GM21447 (cell line): ENCODE data around the gene SKIC3.

Experiments
- ATAC-seq: cut with Tn5 transposase; IDR thresholded peaks from one replicate; pipeline ENCODE4 v1.9.1; 2021; ENCODE audit not compliant: unreplicated experiment

SKIC3 gene

DNA sequence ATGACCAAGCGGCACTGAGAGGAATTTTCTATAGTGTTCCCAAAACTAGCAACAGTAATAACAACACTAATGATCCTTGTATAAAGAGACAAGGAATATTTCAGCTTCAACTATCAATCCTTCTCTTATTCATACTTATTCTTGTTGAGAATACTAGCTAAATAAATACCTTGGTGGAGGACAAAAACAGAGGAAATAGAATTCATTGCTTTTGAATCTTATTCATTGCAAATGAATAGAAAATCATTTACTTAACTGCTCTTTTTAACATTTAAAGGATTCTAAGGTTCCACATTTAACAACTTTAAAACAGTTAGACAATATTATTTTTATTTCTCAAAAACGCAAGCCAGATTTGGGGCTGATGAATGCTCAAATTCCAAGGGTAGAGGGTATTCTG lies 22.4 kb downstream of the SKIC3 start:
- ATAC-seq: no peak

DNA sequence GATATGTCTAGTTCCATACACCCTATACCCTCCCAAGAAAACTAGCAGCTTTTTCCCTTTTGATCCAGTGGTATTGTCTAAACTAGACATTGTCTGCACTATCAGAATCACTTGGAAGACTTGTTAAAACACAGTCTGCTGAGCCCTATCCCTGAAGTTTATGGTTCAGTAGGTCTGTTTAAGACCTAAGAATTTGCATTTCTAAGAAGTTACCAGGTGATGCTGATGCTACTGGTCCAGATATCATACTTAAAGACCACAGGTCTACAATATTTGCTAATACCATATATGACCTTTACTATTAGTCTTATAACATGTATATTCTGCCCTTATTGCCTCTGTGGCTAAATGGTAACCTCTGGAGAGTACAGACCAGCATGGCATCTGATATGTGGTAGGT lies 23.3 kb downstream of the SKIC3 start:
- ATAC-seq: no peak

DNA sequence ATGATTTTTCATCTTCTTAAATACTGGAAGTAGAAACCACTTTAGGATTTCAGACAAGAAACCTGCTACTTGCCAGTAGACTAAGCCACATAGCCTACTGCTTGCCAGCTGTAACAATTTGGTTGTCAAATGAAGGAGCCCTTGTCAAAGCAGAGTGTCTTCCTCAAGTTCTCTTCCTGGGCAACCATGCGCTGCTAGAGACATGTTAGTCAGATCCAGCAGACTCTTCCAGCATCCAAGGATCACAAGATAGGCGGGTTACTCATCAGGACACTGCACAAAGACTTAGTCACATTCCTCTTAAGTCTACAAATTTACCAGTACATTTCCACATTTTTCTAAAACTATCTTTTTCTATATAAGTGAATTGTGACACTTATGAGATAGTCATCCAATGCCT lies 24.4 kb downstream of the SKIC3 start:
- ATAC-seq: no peak

DNA sequence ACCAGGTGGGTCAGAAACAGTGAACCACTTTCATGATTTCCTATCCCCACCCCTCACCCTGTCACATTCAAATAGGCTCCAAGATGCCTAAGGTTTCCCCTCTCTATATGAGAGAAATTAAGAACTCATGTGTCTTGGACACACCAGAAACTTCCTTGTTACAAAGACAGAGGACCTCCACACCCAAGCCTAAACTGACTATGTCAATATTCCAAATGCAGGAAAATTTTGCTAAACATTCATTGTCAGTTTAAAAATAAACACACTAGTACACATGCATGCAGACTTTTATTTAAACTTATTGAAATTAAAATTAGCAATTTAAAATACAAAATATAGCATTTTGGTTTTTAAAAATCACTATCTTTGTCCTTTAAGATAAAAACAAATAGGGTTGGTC lies 26.2 kb downstream of the SKIC3 start:
- no peak for ATAC-seq

DNA sequence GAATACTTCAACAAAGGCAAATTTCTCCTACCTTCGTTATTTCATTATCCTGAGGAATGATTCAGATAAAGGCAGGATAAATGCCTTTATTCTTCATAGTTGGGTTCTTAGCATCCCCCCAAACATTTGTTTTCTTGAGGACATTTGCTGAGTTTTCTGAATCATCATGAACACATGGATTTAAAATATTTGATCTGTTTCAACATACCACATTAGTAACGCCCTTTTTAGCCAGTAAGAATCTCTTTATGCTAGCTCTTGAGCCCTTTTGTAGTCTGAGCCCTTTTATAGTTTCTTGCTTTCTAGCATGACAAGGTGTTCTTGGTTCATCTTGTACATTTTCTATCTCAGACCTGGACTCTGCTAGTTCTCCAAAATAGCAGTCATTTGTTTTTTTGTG lies 27.9 kb downstream of the SKIC3 start:
- ATAC-seq: no peak

DNA sequence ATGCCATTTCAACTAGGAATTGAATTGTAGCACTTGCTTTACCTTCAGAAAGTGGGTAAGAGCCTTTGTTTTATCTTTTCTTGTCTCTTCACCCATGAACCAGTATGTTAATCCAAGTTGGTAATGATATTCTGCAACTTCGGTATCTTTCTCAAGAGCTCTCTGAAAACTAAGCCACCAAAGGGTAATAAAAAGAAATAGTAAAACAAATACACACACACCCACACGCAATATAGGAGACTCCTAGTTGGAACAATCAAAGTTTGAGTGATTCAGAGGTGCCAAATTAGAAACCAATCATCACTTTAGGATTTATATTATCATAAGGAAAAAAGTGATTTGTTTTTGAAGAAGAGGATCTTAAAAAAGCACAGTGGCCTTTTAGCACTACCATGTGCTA lies 30.4 kb downstream of the SKIC3 start:
- ATAC-seq: no peak

DNA sequence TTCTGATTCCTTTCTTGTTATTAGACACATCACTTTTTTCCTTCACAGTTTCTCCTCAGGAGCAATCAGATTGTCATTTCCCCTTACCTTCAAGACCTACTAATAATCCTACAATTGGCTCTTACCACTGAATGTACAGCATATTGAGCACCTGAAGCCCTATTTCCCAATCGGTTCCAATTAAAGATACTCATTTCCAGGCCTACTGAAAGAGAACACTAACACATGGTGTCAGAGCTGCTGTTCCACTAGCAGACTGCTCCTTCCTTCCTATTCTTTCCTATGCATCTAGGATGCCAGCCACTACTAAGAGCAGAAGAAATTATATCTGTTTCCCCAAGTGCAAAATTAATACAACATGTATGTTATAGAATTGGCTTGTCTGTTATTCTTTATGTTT lies 34.6 kb downstream of the SKIC3 start:
- no peak for ATAC-seq

DNA sequence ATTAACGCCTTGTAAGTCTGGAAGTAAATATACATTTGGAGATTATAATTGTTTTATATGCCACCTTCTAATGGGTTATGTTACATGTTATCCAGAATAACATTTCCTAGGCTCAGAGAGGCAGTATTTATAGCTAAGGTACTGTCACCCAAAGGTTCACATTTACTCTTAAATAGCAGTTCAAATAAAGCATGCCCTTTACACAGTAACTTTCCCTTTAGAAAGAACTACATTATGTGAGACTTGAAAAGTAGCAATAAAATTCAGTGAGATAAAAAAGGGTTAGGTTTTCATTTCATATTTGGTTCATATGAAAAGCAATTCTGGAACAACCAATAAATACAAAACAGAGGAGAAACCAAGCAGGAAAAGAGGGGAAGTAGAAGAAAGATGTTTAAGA lies 35.1 kb downstream of the SKIC3 start:
- ATAC-seq: no peak

DNA sequence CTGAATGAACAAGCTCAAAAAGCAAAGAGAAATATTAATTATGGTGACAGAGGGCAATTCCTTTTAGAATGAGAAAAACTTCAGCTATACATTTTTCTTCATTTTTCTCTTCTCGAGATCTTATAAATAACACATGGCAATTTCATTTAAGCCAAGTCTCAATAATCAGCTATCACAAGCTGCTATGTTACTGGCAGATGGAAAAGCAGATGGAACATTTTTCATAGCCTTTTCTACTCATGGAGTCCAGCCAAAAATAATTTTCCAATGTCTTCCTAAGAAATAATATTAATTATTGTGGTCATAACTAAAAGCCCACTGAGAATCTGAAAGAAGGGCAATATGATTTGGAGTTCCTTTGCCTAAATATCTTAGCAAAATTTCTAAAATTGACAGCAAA lies 35.6 kb downstream of the SKIC3 start:
- no peak for ATAC-seq

DNA sequence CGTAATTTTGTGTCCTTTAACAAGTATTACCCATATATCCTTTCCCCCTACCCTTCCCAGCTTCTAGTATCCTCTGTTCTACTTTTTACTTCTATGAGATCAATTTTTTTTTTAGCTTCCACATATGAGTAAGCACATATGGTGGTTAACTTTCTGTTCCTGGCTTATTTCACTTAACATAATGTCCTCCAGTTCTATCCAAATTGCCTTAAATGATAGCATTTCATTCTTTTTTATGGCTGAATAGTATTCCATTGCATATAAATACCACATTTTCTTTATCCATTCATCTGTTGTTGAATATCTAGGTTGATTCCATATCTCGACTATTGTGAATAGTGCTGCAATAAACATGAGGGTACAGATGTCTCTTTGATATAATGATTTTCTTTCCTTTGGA lies 36.4 kb downstream of the SKIC3 start:
- no peak for ATAC-seq

DNA sequence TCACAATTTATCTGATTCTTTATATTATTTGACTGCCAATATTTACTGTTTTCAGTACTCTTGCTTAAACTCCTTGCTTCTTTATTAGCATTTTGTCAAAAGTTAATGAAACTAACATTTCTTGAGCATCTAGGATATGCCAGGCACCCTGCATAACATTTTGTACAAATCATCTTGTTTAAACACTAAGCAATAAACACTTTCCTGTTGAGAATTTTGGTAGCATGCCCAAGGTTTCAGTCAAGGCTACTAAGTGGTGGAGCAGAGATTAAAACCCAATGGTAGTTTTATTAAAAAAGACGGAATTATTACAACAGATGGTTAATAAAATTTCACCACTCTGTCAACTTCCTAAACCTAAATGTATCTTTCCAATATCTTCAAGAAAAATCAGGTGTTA lies 43.2 kb downstream of the SKIC3 start:
- no peak for ATAC-seq

DNA sequence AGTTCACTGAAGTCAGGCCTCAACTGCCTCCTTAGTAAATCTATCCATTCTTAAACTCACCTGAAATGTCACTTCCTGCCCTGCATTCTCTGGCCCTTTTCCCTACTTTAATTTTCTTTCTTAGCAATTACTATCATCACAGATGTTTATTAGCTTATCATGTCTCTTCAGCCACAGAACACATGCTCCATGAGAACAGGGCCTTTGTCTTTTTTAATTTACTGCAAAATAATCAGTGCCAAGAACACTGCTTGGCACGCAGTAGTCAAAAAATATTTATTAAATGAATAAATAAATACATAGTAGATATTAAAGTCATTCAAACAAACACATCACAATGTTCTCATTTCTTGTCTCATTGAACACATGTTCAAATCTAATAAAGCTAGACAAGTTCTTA lies 46.2 kb downstream of the SKIC3 start:
- no peak for ATAC-seq
